GM21390 (cell line): ENCODE measurements around the gene EVA1C.
"Not testable (repeated sequence)": the region's sequence is repeated elsewhere in the genome, so short reads cannot be mapped to it uniquely, and the experiment has no call there.

Experiments used
- ATAC-seq: cut with Tn5 transposase; IDR thresholded peaks from one replicate; pipeline ENCODE4 v1.9.1; 2021; ENCODE audit not compliant: unreplicated experiment

The EVA1C gene

DNA sequence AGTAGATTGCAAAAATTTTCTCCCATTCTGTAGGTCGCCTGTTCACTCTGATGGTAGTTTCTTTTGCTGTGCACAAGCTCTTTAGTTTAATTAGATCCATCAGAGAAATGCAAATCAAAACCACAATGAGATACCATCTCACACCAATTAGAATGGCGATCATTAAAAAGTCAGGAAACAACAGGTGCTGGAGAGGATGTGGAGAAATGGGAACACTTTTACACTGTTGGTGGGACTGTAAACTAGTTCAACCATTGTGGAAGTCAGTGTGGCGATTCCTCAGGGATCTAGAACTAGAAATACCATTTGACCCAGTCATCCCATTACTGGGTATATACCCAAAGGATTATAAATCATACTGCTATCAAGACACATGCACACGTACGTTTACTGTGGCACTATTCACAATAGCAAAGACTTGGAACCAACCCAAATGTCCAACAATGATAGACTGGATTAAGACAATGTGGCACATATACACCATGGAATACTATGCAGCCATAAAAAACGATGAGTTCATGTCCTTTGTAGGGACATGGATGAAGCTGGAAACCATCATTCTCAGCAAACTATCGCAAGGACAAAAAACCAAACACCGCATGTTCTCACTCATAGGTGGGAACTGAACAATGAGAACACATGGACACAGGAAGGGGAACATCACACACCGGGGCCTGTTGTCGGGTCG, 21.8 kb upstream of the EVA1C start:
- ATAC-seq, result not testable (repeated sequence)

DNA sequence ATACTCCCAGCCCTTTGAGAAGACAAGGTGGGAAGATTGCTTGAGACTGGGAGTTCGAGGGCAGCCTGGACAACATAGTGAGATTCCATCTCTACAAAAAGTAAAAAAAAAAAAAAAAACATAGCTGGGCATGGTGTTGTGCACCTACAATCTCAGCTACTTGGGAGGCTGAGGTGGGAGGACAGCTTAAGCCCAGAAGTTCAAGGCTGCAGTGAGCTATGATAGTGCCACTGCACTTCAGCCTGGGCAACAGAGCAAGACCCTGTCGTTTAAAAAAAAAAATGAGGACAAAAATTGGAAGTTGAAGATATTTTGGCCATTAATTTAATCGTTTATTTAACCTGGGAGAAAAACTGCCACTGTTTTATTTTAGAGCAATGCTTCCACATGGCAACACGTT, 20.8 kb upstream of the EVA1C start:
- no peak for ATAC-seq

DNA sequence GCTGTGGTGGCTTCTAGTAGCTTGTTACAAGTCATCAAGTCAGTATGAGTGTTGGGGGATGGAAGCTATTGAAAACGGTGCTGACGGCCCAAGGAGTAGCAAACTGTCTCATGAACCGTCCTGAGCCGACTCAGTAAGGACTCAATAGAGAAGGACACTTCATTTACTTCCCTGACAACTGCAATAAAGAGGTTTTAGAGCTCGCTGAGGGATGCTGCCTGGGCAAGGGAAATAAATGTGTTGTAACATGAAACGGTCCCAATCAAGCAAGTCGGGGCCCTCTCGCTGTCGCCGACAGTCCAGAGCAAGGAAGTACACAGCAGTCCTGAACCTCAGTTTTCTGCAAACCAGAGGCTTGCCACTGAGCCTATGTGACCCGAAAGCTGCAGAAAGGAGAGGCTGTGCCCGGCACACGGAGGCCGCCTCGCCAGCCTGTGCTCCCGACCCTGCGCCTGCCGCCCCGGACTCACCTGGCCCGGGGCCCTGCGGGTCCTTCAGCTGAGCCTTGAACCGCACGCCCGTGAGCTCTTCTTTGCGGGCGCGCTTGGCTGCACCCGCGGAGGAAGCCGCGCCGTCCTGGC, 20.1 kb upstream of the EVA1C start:
- ATAC-seq, result peak; percentile 32

DNA sequence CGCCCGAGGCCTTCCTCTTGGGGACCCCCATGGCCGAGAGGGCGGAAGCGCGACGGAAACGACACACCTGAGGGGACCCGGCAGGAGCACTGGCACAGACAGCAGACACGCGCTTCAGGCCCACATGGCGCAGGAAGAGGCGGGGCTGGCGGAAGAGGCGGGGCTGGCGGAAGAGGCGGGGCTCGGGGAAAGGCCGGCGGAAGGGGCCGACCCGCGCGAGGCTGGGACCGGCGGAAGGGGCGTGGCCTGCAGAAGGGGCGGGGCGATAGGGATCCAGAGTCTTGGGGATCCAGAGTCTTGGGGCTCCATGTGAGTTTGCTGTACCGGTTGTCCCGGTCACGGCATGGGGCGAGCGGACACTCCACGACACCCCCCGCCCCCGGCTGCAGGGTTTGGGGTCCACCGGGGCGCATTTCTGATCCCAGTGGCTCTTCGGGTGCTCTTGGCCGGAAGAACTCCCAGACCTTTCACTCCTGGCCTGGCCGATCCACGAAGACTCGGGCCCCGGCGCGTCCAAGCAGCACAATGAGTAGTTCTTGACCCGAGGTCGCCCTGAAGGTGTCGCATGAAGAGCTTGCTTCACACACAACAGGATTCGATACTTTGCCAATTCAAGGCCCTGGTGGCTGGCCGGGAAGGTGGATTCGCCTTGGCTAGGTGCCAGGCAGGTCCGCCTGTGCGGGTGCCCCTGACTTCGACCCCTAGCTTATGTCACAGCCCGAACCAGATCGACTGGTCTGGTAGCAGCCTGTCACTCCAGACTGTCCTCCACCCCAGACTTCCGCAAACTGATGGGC, 19.4 kb upstream of the EVA1C start, which contains the start of gene URB1:
Gene URB1, minus strand, starts transcription at position 133 of the 797 bp plus-strand sequence. Its CDS starts 102 bp downstream, at position 31.
- ATAC-seq, result peak; percentile 94

DNA sequence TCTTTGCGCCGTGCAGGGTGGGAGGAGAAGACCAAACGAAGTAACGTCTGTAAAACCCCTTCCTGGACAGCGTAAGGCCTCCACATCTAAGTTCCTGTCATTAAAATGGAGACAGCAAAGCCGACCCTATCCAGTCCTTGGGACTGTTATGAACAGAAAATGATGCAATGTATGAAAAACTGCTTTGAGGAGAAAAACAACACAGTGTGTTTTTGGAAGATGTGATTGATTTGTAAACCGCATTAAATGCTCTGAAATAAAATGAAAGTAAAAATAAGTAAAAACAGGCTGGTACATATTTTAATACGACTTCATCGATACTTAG, 18.9 kb upstream of the EVA1C start:
- ATAC-seq, result no peak

DNA sequence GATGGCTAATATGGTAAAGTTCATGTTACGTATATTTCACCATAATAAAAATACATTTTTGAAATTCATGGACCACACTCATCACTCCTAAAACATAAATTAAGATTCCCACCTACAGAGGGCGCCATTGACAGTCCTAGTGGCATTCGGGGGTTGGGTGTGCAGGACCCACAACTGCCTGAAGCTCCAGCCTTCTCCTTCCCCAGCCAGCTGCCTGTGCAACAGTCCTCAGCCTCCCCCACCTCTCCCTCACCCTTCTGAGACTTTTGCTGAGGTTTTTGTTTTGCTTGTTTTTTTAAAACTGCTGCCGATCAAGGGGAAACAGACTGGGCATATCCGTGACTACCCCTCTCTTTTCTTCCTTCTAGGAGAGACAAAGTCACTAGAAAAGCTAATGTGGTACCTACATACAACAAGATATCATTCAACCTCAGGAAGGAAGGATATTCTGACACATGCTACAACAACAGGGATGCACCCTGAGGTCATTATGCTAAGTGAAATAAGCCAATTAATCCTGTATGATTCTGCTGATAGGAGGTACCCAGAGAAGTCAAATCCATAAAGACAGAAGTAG, 9.2 kb upstream of the EVA1C start:
- no peak for ATAC-seq

DNA sequence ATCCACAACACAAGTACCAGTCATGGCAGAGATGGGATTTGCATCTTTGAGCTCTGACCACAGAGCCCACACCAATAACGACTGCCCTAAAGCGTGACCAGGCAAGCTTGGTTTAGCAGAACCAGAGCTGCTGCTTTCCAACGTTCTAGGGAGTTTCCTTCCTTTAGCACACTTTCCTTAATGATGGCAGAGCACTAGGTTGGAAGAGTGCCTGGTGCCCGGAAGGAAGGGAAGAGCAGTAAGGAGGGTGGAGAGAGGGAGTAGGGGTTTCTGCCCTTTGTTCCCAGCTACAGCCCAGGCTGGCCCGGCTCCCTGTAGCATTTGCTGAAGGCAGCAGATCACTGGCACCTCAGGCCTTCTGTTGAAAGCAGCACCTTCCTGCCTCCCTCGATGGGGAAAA, 6.1 kb upstream of the EVA1C start:
- ATAC-seq, result no peak

DNA sequence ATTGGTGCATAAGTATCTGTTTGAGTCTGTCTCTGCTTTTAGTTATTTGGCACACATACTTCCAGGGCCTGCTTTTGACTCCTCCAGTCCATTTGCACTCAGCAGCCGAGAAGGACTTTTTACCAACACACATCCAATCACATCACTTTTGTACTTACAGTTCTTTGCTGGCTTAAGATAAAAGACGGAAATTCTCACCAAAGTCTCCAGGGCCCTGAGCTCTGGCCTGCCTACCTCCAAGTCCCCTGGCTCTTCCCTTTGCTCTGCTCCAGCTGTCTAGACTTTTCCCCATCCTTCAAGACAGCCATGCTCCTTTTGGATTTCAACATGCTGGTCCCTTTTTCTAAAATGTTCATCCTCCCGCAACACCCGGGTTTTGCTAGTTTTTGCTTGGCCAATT, 2.2 kb upstream of the EVA1C start:
- no peak for ATAC-seq

DNA sequence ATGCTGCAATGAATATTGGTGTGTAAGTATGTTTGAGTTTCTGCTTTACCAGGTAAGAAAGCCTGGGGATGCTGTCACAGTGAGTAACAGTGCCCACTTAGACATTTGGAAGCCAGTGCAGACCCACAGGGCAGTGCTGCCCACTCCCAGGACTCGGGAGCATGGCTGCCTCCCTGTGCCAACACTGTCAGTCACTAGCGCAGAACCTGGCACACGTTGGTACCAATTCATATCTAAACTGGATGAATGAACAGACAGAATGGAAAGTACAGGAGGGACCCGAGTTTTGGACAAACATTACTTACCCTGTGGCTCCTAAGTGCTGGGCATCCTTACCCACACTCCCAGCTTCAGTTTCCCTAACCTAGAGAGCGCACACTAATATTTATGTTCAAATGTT, 1.6 kb upstream of the EVA1C start:
- no peak for ATAC-seq

DNA sequence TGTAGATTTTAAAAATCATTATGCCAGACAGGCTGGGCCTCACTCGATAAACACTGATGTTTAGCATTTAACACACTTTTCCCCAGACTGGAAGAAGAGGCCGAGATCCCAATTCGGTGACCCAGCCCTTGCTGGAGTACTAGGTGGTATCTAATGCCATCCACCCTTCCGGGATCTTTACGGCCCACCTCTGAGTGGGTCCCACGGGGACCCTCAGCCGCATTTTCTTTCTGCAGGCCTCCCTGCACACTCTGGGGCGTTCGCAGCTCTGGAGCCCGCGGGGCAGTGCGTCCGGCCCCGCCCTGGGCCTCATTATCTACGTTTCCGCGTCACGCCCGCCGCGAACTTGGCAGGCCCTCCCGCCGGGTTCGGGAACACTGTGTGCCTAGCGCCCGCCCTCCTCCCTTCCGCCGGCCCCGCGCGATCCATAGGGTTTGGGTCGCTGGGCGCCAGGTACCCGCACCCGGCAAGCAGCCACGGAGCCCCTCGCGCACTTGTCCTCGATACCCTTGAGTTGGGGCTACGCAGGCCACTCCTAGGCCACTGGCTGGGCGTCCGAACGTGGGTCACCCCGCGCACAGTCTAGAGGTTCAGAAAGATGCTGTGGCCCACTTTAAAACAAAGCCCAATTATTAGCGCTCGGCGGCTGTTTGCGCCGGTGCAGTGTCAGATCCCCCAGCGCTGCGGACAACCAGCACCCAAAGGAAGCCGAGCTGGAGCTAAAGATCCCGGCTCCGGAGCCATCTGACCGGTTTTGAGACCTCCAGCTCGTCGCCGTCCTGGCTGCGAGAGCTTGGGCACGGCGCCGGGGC, 950 bp upstream of the EVA1C start:
- no peak for ATAC-seq

DNA sequence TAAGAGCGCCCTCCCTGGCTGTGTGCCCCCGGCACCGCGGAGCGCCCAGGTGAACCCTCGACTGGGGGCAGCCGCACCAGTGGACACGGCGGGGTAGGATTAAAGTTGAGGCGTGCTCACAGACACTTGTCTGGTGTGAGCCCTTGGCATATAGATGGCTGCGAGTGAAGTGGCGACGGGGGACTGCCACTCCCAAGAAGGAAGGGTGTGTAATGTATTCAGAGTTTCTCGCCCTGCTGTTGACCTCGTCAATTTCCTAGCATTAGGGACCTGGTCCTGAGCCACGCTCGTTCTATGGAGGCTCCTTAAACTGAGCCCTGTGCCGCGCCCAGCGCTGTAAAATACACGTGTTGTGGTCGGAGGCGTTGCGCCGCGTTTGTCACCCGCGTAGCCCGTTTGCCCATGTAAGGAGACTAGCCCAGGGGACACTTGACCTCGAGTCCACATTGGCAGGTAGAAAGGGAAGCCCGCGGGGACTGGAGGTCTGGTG, 554 bp downstream of the EVA1C start:
- no peak for ATAC-seq

DNA sequence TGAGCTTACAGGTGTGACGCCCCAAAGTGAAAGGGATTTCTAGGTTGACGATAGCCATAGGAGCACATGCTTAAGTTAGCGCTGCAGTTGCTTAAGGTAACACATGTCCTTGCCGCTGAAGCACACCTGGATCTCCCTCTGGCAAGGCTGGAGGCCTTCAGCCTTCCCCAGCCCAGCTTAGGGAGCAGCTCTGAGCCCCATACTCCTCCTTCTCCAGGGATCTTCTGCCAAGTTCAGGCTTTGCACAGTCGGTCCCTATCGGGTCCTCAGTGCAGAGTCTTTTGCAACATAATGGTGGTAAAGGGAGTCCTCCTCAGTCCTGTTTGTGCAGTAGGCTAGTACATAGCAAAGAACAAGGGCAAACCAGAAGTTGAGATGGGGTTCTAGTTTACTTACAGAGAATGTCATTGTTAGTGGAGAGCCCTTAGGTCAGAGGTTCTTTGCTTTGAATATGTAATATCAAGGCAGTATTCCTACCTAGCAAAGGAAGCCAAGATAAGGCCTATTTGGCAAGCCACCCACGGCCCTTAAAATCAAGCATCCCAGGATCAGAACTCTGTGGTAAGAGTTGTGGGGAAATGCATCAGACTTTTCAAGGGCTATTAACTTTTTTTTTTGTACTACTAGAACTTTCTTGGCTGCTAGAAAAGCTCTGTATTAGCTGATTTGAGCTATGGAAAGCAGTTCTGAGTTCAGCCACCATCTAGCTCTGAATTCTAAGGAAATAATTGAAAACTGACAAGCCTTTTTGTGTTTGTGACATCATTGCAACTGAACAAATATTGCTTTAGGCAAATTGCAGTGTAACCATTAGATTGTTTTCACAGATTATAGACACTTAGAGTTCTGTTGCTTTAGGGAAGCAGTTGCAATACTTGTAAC, 1.4 kb downstream of the EVA1C start:
- ATAC-seq, result no peak

DNA sequence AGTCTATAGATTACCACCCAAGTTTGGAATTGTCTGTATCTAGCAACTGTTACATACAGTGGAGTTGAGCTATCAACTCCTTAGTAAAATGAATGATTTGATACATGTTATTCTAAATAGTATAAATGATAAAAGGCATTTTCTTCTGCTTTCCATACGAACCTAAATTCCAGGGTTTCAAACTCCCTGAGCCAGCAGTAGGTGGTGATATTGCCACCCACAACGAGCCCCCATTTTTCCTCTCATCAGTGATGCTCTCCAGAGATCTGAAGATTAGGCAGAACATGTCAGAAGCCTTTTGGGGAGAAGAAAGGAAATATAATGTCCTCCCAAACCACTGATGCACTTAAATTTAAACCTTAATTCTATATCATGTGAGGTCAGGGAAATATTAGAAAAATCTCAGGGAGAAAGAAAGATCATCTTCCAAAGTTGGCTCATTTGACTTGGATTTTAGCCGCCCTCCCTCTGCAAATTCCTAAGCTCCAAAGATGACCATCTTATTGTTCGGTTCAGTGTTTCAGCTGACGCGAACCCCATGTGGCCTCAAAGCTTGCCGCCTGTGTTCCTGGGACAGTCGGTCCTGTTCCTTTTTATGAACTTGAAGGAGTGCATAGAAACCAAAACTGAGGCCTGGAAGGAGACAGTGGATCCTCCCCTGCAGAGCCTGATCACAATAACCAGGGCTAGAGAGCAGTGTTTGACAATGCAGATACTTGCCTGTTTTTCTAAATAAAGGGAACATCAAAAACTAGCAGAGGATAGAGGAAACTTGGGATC, 2.3 kb downstream of the EVA1C start:
- no peak for ATAC-seq

DNA sequence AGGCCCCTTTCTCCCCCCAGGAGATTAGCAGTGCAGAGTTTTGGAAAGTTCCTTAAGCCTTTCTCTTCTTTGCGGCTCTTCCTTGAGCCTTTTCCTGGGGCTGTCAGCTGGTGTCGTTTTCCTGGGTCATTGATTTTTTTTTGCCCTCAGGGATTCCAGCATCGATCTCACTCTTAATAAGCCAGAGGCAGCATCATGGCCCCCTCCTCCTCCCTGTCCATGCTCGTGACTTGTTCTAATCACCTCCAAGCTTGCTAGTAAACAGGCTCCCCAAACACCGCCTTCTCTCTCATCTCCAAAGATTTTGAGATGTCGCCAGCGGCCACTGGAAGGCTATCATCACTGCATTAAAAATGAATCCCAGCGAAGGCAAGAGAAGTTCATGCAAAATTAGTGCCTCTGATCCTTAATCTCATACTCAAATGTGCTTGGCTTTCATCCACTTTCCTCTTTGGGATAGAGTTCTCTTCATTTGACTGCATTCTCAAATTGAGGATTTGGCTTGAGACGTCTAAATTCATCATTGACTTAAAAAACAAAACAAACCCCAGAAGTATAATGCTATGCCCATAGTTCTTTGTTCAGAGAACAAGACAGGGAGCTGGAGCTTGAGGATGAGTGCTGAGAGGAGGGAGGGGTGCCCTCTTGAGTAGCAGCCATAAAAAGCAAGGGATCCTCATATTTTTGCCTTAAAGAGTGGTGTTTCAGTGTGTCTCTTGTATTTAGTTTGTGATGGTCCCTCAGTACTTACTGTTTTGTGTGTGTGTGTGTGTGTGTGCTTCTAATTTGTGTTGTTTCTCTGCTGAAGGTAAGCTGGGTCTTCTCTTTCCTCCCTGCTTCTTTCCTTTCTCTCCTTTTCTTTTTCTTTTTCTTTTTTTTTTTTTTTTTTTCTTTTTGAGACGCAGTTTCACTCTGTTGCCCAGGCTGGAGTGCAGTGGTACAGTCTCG, 3.2 kb downstream of the EVA1C start:
- no peak for ATAC-seq

DNA sequence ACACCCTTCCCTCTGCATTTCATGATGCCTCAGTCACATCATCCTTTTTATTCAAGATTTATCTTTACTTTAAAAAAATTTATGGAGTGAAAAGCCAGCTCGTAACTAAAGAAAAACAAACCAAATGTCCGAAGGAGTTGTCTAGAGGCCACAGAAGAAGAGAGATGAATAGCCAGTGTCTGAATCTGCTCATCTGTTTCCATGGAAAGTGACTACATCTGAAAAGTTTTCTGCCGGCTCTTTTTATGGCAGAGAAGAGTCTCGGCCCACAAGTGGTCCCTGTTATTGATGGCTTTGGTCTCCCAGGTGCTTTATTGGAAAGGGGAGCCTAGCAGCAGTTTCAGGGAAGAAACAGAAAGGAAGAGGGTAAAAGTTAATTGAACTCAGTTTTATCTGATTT, 5.6 kb downstream of the EVA1C start:
- ATAC-seq, result no peak

DNA sequence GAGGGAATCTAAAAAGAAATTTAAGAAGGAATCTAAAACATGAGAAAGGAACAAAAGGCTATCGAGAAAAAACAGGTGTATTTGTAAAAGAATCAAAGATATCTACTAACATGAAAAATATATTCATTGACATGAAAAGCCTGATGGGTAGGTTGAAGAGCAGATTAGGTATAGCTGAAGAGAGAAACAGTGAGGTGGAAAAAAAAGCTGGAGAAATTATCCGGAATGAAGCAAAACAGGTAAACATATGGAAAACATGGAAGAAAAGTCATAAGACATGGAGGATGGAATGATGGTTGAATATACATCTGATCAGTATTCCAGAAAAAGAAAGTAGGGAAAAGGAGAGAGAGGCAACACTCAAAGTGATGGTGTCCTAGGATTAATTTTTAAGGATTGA, 9.6 kb downstream of the EVA1C start:
- ATAC-seq, result no peak

DNA sequence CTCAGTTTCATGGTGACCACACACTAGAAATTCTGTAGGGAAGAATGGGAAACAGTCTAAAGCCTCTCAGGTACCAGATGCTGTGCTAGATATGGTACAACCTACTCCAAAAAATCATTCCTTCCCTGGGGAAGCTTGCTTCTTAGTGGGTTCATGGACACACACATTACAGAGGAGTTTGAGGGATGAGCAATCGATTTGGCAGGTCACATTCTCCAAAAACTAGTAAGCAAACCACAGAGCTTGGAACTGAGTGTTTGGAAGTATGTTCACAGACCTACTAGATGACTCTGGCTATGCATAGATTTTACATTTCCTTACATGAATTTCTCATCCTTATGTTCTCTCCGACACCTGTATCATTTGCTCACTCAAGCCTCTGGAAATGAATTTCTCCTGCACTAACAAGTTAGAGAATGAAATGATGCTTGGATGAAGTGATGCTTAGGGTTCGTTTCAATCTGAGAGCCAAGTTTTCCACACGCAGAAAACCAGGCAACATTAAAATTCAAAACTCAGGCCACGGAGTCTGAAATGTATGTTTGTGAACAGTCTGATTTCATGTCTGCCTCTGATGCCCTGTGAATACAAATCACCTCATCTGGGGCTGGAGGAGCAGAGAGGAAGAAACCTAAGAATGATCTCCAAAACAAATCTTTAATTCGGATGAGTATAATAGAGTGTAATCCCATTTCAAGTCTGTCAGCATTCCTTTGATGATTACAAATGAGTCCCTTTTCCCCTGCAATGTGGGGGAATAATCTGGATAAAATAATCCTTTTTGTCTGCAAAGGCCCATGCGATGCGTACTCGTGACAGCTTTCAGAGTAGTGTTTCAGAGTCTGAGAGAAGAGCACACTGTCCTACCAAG, 11.0 kb downstream of the EVA1C start:
- no peak for ATAC-seq
